HepG2 (cell line): ENCODE measurements around the gene MILR1. TPM values are rescaled to one million over a fixed set of nuclear protein-coding genes. Genes with fewer than 3 reads are reported as not detected.

ENCODE experiments used
- ATAC-seq: fragments of 200-7000 bp; cut with Tn5 transposase; 3 replicates; pipeline ENCODE4 v1.9.1; 2020; ENCODE audit warnings: mild to moderate bottlenecking, moderate library complexity
- BruUV-seq: library from RNA; stranded (reverse); fragments of 400-500 nt; replicated peaks from 2 replicates; lab custom pipeline; 2021; lab: Mats Ljungman, UMichigan
- CTCF ChIA-PET: fragments of 300-600 bp; formaldehyde crosslinking; extraction: SDS; loops from one replicate; lab custom pipeline; 2021; ENCODE audit warnings: low total read pairs, inconsistent platforms, low intra/inter-chr PET ratio; lab: Yijun Ruan, JAX
- POLR2A ChIA-PET: fragments of 350-600 bp; sonication (Branson Sonifier 250); formaldehyde crosslinking; loops from one replicate; lab custom pipeline; 2020; ENCODE audit warnings: antibody characterized with exemption, inconsistent platforms; lab: Yijun Ruan, JAX
- DNase-seq: peaks from one replicate; pipeline ENCODE4 v3.0.0-alpha.2; 2015; ENCODE audit warnings: low spot score
- FAIRE-seq: peaks from 3 replicates; lab custom pipeline; 2011; peaks lifted over from hg19 to GRCh38; lab: Jason Lieb, UNC
- H2AFZ ChIP-seq: one replicate; pipeline ENCODE4 v1.6.1; 2011; ENCODE audit warnings: low read length, inconsistent platforms
- H3K27ac ChIP-seq: fragments of 300-600 bp; 3 replicates; pipeline ENCODE4 v1.8.0; 2011; ENCODE audit warnings: mixed run types, mild to moderate bottlenecking, mixed read lengths, low read length, inconsistent platforms; ENCODE audit not compliant: insufficient read depth; ENCODE audit errors: extremely low read length
- H3K27me3 ChIP-seq, 2 experiments: fragments of 200-600 bp in 1 of 2; 2 replicates in 1 of 2; 3 replicates in 1 of 2; pipeline versions ENCODE4 v1.6.0 to v1.8.0; 2011; ENCODE audit warnings: low read length in 2 of 2, mild to moderate bottlenecking in 2 of 2, moderate library complexity in 2 of 2, inconsistent platforms in 1 of 2; ENCODE audit not compliant: insufficient read depth in 2 of 2, control insufficient read depth in 1 of 2
- H3K36me3 ChIP-seq, 2 experiments: fragments of 200-600 bp in 1 of 2; replicated peaks in 1 of 2; 2 replicates in 1 of 2; 3 replicates in 1 of 2; pipeline versions ENCODE4 v1.5.1 to v1.8.0; 2011; ENCODE audit warnings: low read length in 2 of 2, inconsistent platforms in 1 of 2; ENCODE audit not compliant: insufficient read depth in 2 of 2, control insufficient read depth in 1 of 2
- H3K4me1 ChIP-seq: 2 replicates; pipeline ENCODE4 v1.5.1; 2012; ENCODE audit warnings: low read length, inconsistent platforms; ENCODE audit not compliant: insufficient read depth
- H3K4me2 ChIP-seq: 2 replicates; pipeline ENCODE4 v1.6.0; 2011; ENCODE audit warnings: low read depth, low read length, inconsistent platforms
- H3K4me3 ChIP-seq, 3 experiments: fragments of 200-600 bp in 1 of 3; sonication (generic), shearing (Covaris generic) in 1 of 3; replicated peaks in 1 of 3; 2 replicates each; pipeline ENCODE4 v1.5.1; 2011 to 2016; ENCODE audit warnings: low read length in 3 of 3, inconsistent platforms in 2 of 3, low read depth in 2 of 3, mild to moderate bottlenecking in 2 of 3, control low read depth in 1 of 3, mixed read lengths in 1 of 3; ENCODE audit not compliant: insufficient read depth in 1 of 3
- H3K79me2 ChIP-seq: one replicate; pipeline ENCODE4 v1.6.1; 2011; ENCODE audit warnings: low read length, inconsistent platforms; ENCODE audit not compliant: insufficient read depth
- H3K9ac ChIP-seq: 2 replicates; pipeline ENCODE4 v1.6.0; 2011; ENCODE audit warnings: mild to moderate bottlenecking, low read depth, low read length, inconsistent platforms; ENCODE audit not compliant: insufficient read depth
- H3K9me3 ChIP-seq: 2 replicates; pipeline ENCODE4 v1.5.1; 2012; ENCODE audit warnings: mild to moderate bottlenecking, low read length
- H4K20me1 ChIP-seq: 2 replicates; pipeline ENCODE4 v1.6.0; 2011; ENCODE audit warnings: inconsistent platforms, mild to moderate bottlenecking, low read length, moderate library complexity; ENCODE audit not compliant: insufficient read depth
- ATM ChIP-seq: fragments of 450-650 bp; IDR thresholded peaks from 2 replicates; pipeline ENCODE4 v1.7.1; 2017; ENCODE audit warnings: mild to moderate bottlenecking, borderline replicate concordance
- CC2D1A ChIP-seq: sonication (generic); formaldehyde crosslinking; IDR thresholded peaks from 2 replicates; pipeline ENCODE4 v1.8.1; 2023; ENCODE audit warnings: mild to moderate bottlenecking, missing genetic modification reagents
- HNRNPH1 ChIP-seq: fragments of 200-400 bp; formaldehyde crosslinking; optimal IDR thresholded peaks from 2 replicates; pipeline ENCODE3; 2017; ENCODE audit warnings: mild to moderate bottlenecking, low read depth, low read length
- TIGD3 ChIP-seq: sonication (generic); formaldehyde crosslinking; IDR thresholded peaks from 2 replicates; pipeline ENCODE4 v1.5.1; 2020; ENCODE audit warnings: mild to moderate bottlenecking, missing genetic modification reagents, borderline replicate concordance
- ZEB1 ChIP-seq: IDR thresholded peaks from 2 replicates; pipeline ENCODE4 v1.6.1; 2012; ENCODE audit warnings: mild to moderate bottlenecking, low read depth, inconsistent platforms; ENCODE audit not compliant: insufficient replicate concordance
- ZNF232 ChIP-seq: sonication (generic); formaldehyde crosslinking; IDR thresholded peaks from 2 replicates; pipeline ENCODE4 v1.4.0; 2020; ENCODE audit warnings: missing genetic modification reagents, borderline replicate concordance
- ZNF331 ChIP-seq: sonication (generic); formaldehyde crosslinking; IDR thresholded peaks from 2 replicates; pipeline ENCODE4 v1.4.0; 2020; ENCODE audit warnings: missing genetic modification reagents
- ZNF646 ChIP-seq: sonication (generic); formaldehyde crosslinking; IDR thresholded peaks from 2 replicates; pipeline ENCODE4 v1.9.0; 2021; ENCODE audit warnings: mild to moderate bottlenecking, missing genetic modification reagents
- ZNF672 ChIP-seq: sonication (generic); formaldehyde crosslinking; IDR thresholded peaks from 2 replicates; pipeline ENCODE4 v1.8.1; 2022; ENCODE audit warnings: missing genetic modification reagents
- WGBS: methylation state at CpG from one replicate; pipeline ENCODE4 v1.1.6; 2017; ENCODE audit warnings: low lambda C conversion rate; 5-methylcytosine and 5-hydroxymethylcytosine counted together
- in situ Hi-C: cut with HindIII; loops from 2 replicates; pipeline ENCODE4 v1.10.0; 2017; ENCODE audit warnings: low pct_unique_long_range_greater_than_20kb; ENCODE audit not compliant: extremely low pct_ligation_motif_present
- intact Hi-C: fragments of 100-400 bp; cut with micrococcal nuclease; formaldehyde crosslinking; loops from one replicate; pipeline ENCODE4 v1.10.0; 2022; ENCODE audit not compliant: unreplicated experiment
- polyA plus RNA-seq, 8 experiments: library from polyadenylated mRNA; depleted of rRNA in 3 of 8; stranded (reverse) in 7 of 8; unstranded in 1 of 8; fragments of >200 nt; fragmentation: Illumina TruSeq in 4 of 8; extraction: Trizol in 4 of 8; gene quantifications; 2 replicates each; pipeline versions ENCODE4 v1.2.1 to v1.2.3, GENCODE V29; 2011 to 2016; ENCODE audit warnings: low read depth in 4 of 8, missing spikeins in 1 of 8, mixed read lengths in 1 of 8; ENCODE audit not compliant: insufficient read depth in 1 of 8
- total RNA-seq, 5 experiments: library from RNA; depleted of rRNA; stranded (reverse); fragments of >200 nt; fragmentation: Illumina TruSeq; extraction: Trizol; gene quantifications; 2 replicates each; pipeline ENCODE4 v1.2.3, GENCODE V29; 2016; ENCODE audit warnings: low read depth in 1 of 5
- TF ChIP-seq, protein P1 (sequence below): sonication (generic); formaldehyde crosslinking; IDR thresholded peaks from 2 replicates; pipeline ENCODE4 v1.4.0; 2020; ENCODE audit warnings: missing genetic modification reagents
- TF ChIP-seq, protein P2 (sequence below): sonication (generic); formaldehyde crosslinking; IDR thresholded peaks from 2 replicates; pipeline ENCODE4 v1.8.0; 2022; ENCODE audit warnings: mild to moderate bottlenecking, missing genetic modification reagents, moderate library complexity
- TF ChIP-seq, protein P3 (sequence below): sonication (generic); formaldehyde crosslinking; IDR thresholded peaks from 2 replicates; pipeline ENCODE4 v1.4.0; 2020; ENCODE audit warnings: missing genetic modification reagents

Gene MILR1
- total and polyA plus RNA-seq, 2 of the 13 experiments (the other 11 are each of a cell fraction or from before 2014, with no cell fraction given) = 0.27 to 1.7 TPM

DNA sequence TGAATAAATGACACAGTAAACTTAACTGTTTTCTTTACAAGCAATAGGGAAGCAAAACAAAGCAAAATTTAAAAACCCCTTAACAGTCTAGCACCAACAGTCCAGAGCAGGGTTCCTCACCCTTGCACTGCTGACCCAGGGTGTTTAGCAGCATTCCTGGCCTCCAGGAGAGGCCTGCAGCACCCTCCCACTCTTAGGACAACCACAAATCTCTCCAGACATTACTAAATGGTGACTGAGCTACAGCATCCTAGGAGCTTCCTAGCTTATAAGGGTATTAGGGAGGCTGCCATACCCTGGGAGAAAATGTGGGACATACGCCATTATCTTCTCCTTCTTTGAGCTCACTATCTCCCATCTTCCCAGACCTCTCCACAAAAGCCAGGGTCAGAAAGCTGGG is 32.0 kb downstream of the MILR1 start:
- Histone ChIP-seq H3K4me2 (no peak overlapping the region), H3K9ac (no peak overlapping the region), H3K4me3 (no peak overlapping the region), H3K4me1 (no peaks in the 10 kb centered on the region), H3K79me2 (no peaks in the 10 kb centered on the region), H3K36me3 (peaks cover 13 to 62% of the 10 kb centered on the region in 2 experiments), H2AFZ (no peak overlapping the region), H3K9me3 (no peaks in the 10 kb centered on the region), H3K27me3 (no peaks in the 10 kb centered on the region), H4K20me1 (no peaks in the 10 kb centered on the region), H3K27ac (no peak overlapping the region)
- ATAC-seq = no peak
- FAIRE-seq = no peak
- ChIA-PET POLR2A (interaction anchor here (0.9 kb wide), 1 partner anchor 10 kb away, joined by 3 read pairs; no protein-coding TSS in a partner anchor), CTCF (no interaction called here)
- in situ Hi-C loops = no loop called here
- DNase-seq = no peak
- 95% methylated on average over 1 of the region's 1 CpG for WGBS
- no TSS peak for BruUV-seq
- intact Hi-C loops = loop anchor here (2.0 kb wide), 1 partner anchor 38 kb away; no protein-coding TSS in a partner anchor
- TF ChIP-seq ZNF672 (CRISPR knock-in tag) (no peak), ATM (no peak), ZNF646 (CRISPR knock-in tag) (no peak), HNRNPH1 (no peak), ZNF232 (no peak), CC2D1A (CRISPR knock-in tag) (no peak), ZEB1 (no peak), ZNF331 (CRISPR knock-in tag) (no peak), TIGD3 (CRISPR knock-in tag) (no peak)
- TF ChIP-seq, protein P1, sequence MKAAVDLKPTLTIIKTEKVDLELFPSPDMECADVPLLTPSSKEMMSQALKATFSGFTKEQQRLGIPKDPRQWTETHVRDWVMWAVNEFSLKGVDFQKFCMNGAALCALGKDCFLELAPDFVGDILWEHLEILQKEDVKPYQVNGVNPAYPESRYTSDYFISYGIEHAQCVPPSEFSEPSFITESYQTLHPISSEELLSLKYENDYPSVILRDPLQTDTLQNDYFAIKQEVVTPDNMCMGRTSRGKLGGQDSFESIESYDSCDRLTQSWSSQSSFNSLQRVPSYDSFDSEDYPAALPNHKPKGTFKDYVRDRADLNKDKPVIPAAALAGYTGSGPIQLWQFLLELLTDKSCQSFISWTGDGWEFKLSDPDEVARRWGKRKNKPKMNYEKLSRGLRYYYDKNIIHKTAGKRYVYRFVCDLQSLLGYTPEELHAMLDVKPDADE (CRISPR knock-in tag) = no peak
- TF ChIP-seq, protein P2, sequence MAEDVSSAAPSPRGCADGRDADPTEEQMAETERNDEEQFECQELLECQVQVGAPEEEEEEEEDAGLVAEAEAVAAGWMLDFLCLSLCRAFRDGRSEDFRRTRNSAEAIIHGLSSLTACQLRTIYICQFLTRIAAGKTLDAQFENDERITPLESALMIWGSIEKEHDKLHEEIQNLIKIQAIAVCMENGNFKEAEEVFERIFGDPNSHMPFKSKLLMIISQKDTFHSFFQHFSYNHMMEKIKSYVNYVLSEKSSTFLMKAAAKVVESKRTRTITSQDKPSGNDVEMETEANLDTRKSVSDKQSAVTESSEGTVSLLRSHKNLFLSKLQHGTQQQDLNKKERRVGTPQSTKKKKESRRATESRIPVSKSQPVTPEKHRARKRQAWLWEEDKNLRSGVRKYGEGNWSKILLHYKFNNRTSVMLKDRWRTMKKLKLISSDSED (CRISPR knock-in tag) = no peak
- TF ChIP-seq, protein P3, sequence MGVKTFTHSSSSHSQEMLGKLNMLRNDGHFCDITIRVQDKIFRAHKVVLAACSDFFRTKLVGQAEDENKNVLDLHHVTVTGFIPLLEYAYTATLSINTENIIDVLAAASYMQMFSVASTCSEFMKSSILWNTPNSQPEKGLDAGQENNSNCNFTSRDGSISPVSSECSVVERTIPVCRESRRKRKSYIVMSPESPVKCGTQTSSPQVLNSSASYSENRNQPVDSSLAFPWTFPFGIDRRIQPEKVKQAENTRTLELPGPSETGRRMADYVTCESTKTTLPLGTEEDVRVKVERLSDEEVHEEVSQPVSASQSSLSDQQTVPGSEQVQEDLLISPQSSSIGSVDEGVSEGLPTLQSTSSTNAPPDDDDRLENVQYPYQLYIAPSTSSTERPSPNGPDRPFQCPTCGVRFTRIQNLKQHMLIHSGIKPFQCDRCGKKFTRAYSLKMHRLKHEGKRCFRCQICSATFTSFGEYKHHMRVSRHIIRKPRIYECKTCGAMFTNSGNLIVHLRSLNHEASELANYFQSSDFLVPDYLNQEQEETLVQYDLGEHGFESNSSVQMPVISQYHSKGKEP (CRISPR knock-in tag) = no peak
